ENCODE results near the gene PHKA1. TPM values are rescaled to one million over a fixed set of nuclear protein-coding genes. Genes with fewer than 3 reads are reported as not detected.

Gene PHKA1
- total RNA-seq, 3 donors from 2014 or later: 4.5 to 11.9 (median 9.8) TPM

GRCh38 chrX:72539822-72540221 lies 174.3 kb downstream of the PHKA1 start:
- H3K27ac ChIP-seq: no peak overlapping the region
- H3K36me3 ChIP-seq: no peaks in the 10 kb centered on the region
- H3K4me3 ChIP-seq: no peak overlapping the region
- intact Hi-C loops (cut with DNase I; ENCODE audit: low total_unique reads): no loop called here
- no peaks in the 10 kb centered on the region for H3K4me1 ChIP-seq
- no peaks in the 10 kb centered on the region for H3K9me3 ChIP-seq
- H3K27me3 ChIP-seq: peaks cover 0 to 45% of the 10 kb centered on the region in 2 donors
- TF ChIP-seq POLR2AphosphoS5 (IDR thresholded peaks at IDR 0.05) (no peak), POLR2A (IDR thresholded peaks at IDR 0.05) (no peak)
- TF ChIP-seq, protein P1, sequence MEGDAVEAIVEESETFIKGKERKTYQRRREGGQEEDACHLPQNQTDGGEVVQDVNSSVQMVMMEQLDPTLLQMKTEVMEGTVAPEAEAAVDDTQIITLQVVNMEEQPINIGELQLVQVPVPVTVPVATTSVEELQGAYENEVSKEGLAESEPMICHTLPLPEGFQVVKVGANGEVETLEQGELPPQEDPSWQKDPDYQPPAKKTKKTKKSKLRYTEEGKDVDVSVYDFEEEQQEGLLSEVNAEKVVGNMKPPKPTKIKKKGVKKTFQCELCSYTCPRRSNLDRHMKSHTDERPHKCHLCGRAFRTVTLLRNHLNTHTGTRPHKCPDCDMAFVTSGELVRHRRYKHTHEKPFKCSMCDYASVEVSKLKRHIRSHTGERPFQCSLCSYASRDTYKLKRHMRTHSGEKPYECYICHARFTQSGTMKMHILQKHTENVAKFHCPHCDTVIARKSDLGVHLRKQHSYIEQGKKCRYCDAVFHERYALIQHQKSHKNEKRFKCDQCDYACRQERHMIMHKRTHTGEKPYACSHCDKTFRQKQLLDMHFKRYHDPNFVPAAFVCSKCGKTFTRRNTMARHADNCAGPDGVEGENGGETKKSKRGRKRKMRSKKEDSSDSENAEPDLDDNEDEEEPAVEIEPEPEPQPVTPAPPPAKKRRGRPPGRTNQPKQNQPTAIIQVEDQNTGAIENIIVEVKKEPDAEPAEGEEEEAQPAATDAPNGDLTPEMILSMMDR (IDR thresholded peaks at IDR 0.05): no peak
- no peak for DNase-seq (ENCODE audit: low spot score in 2 of 2)

- Histone ChIP-seq H3K36me3 (no peaks in the 10 kb centered on the region), H3K27ac (no peak overlapping the region), H3K9me3 (no peaks in the 10 kb centered on the region), H3K4me1 (no peaks in the 10 kb centered on the region), H3K4me3 (no peak overlapping the region), H3K27me3 (peaks cover 0 to 29% of the 10 kb centered on the region in 2 donors)
- intact Hi-C loops (cut with DNase I; ENCODE audit: low total_unique reads): no loop called here
- TF ChIP-seq, protein P1 (IDR thresholded peaks at IDR 0.05): no peak
- TF ChIP-seq POLR2A (IDR thresholded peaks at IDR 0.05): no peak
- no peak for TF ChIP-seq POLR2AphosphoS5 (IDR thresholded peaks at IDR 0.05)
- DNase-seq (ENCODE audit: low spot score in 2 of 2): no peak
Observed at GRCh38 chrX:72536542-72536941, 177.6 kb downstream of the PHKA1 start.

GRCh38 chrX:72532366-72532765 lies 181.7 kb downstream of the PHKA1 start:
- intact Hi-C loops (cut with DNase I; ENCODE audit: low total_unique reads): no loop called here
- no peak for DNase-seq (ENCODE audit: low spot score in 2 of 2)
- Histone ChIP-seq H3K9me3 (peaks cover 0 to 4% of the 10 kb centered on the region in 2 donors), H3K27me3 (peaks cover 0 to 28% of the 10 kb centered on the region in 2 donors), H3K27ac (no peak overlapping the region), H3K4me1 (no peaks in the 10 kb centered on the region), H3K4me3 (no peak overlapping the region), H3K36me3 (no peaks in the 10 kb centered on the region)
- TF ChIP-seq, protein P1 (IDR thresholded peaks at IDR 0.05): no peak
- TF ChIP-seq POLR2AphosphoS5 (IDR thresholded peaks at IDR 0.05): no peak
- TF ChIP-seq POLR2A (IDR thresholded peaks at IDR 0.05): no peak

Other genes starting within 250 kb of the PHKA1 start
- 10 to 100 TPM; 29.1 to 62.6 (median 51.5) TPM for gene HDAC8, start 141.5 kb downstream of the PHKA1 start, total RNA-seq
- 1 to 10 TPM in 1 of 3 donors, not detected in 2; 2.0 TPM for gene DMRTC1B, start 62.6 kb upstream of the PHKA1 start, total RNA-seq
- not detected for gene FAM236B, start 68.4 kb upstream of the PHKA1 start, total RNA-seq
- gene FAM236D, start 93.9 kb upstream of the PHKA1 start, total RNA-seq: not detected
- gene FAM236C, start 198.3 kb upstream of the PHKA1 start, total RNA-seq: not detected
- gene FAM236A, start 223.9 kb upstream of the PHKA1 start, total RNA-seq: not detected
- not detected for gene DMRTC1, start 229.5 kb upstream of the PHKA1 start, total RNA-seq

All from breast epithelium (tissue), 4 donors.